ENCODE data around the gene ZFPM1. TPM values are rescaled to one million over a fixed set of nuclear protein-coding genes. Genes with fewer than 3 reads are reported as not detected.
A peak's percentile ranks its signal among the peaks of the same experiment; 100 is the strongest.

ZFPM1 gene
- total and polyA plus RNA-seq, 2 of the 8 experiments (the other 6 are each of a cell fraction or from before 2014, with no cell fraction given), result 0.74 to 4.8 TPM

DNA sequence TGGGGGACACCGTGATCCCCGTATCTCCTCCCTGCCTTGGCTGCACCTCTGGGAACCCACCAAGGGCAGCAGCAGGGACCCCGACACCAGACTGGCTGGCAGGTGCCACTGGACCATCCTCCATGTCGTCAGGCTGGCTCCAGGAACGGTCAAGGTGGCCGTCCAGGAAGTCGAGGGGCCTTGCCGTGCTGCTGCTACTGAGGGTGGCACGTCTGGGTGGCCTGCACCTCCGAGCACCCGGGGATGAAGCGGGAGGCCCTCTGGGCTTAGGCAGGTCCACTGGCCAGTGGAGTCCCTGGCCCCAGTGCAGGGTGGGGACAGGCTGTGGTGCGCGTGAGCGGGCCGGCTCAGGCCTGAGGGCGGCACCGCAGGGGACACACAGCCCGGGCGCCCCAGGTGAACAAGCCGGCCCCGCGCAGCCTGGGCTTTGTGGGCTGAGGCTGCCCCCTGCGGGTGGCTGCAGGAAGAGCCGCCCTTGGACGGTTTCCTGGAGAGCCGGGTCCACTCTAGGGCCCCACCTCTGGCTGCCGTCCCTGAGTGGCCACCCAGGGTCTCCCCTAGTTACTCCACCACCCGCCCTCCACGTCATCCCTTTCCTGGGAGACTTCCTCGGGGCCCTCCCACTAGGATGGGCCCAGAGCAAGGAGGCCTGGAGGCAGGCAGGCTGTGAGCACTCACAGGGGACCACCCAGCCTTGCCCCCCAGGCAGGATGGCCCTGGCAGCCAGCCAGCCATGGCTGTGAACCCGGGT, 74.3 kb downstream of the ZFPM1 start (continued):
- no peak for TF ChIP-seq RBBP5 (IDR thresholded peaks at IDR 0.05; ENCODE audit: borderline replicate concordance, low read depth, low read length)
- no peak for TF ChIP-seq EGR1 (IDR thresholded peaks at IDR 0.05; ENCODE audit: borderline replicate concordance, low read depth, low read length)
- TF ChIP-seq GABPA (IDR thresholded peaks at IDR 0.05; ENCODE audit: borderline replicate concordance, insufficient read depth, low read length), result peak; percentile 83
- no peak for TF ChIP-seq EP300 (IDR thresholded peaks at IDR 0.05; ENCODE audit: borderline replicate concordance in 1 of 2, low read depth in 2 of 2, low read length in 2 of 2)
- TF ChIP-seq, protein P1, sequence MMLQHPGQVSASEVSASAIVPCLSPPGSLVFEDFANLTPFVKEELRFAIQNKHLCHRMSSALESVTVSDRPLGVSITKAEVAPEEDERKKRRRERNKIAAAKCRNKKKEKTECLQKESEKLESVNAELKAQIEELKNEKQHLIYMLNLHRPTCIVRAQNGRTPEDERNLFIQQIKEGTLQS (IDR thresholded peaks at IDR 0.05; ENCODE audit: insufficient read depth, low read depth, low read length), result no peak
- TF ChIP-seq SRF (IDR thresholded peaks at IDR 0.05; ENCODE audit: low read depth, low read length), result peak; percentile 19; the same call in 1 of the 2 replicates
- TF ChIP-seq SIRT6 (IDR thresholded peaks at IDR 0.05; ENCODE audit: low read length), result no peak
- TF ChIP-seq CHD2 (IDR thresholded peaks at IDR 0.05; ENCODE audit: low read length), result no peak
- no peak for TF ChIP-seq CBX8 (IDR thresholded peaks at IDR 0.05; ENCODE audit: borderline replicate concordance, low read depth, low read length)
- no peak for TF ChIP-seq BRCA1 (IDR thresholded peaks at IDR 0.05; ENCODE audit: low read depth, low read length)
- TF ChIP-seq SUZ12 (IDR thresholded peaks at IDR 0.05; ENCODE audit: low read length), result no peak
- TF ChIP-seq ZNF274 (IDR thresholded peaks at IDR 0.05; ENCODE audit: borderline replicate concordance, extremely low read depth, low read length), result no peak
